HEK293T (cell line): ENCODE results near the gene MAGOH.

Experiments used
- ARNT ChIP-seq: fragments of 450-650 bp; IDR thresholded peaks from 2 replicates; pipeline ENCODE4 v1.6.1; 2017; ENCODE audit warnings: mild to moderate bottlenecking
- BHLHE40 ChIP-seq: fragments of 450-650 bp; IDR thresholded peaks from 2 replicates; pipeline ENCODE4 v1.6.1; 2016; ENCODE audit warnings: mild to moderate bottlenecking, moderate library complexity, borderline replicate concordance
- ELF4 ChIP-seq: fragments of 450-650 bp; IDR thresholded peaks from 2 replicates; pipeline ENCODE4 v1.6.1; 2017; ENCODE audit warnings: antibody characterized with exemption
- FOXA1 ChIP-seq: fragments of 450-650 bp; IDR thresholded peaks from 2 replicates; pipeline ENCODE4 v1.6.1; 2016; ENCODE audit warnings: mild to moderate bottlenecking
- FOXK2 ChIP-seq: fragments of 450-650 bp; IDR thresholded peaks from 2 replicates; pipeline ENCODE4 v1.6.1; 2016; ENCODE audit warnings: mild to moderate bottlenecking
- FOXM1 ChIP-seq: fragments of 450-650 bp; IDR thresholded peaks from 2 replicates; pipeline ENCODE4 v1.6.1; 2017; ENCODE audit warnings: mild to moderate bottlenecking, borderline replicate concordance
- HDGF ChIP-seq: fragments of 450-650 bp; IDR thresholded peaks from 2 replicates; pipeline ENCODE4 v1.6.1; 2017; ENCODE audit warnings: antibody characterized with exemption, borderline replicate concordance
- L3MBTL2 ChIP-seq: fragments of 450-650 bp; conservative IDR thresholded peaks from 2 replicates; pipeline ENCODE4 v1.6.1; 2016; ENCODE audit warnings: mild to moderate bottlenecking
- NFRKB ChIP-seq: fragments of 450-650 bp; IDR thresholded peaks from 2 replicates; pipeline ENCODE4 v1.6.1; 2016; ENCODE audit warnings: mild to moderate bottlenecking, moderate library complexity
- SP1 ChIP-seq: fragments of 450-650 bp; IDR thresholded peaks from 2 replicates; pipeline ENCODE4 v1.6.1; 2017
- SUZ12 ChIP-seq: fragments of 450-650 bp; IDR thresholded peaks from 2 replicates; pipeline ENCODE4 v1.6.1; 2016; ENCODE audit warnings: mild to moderate bottlenecking
- TARDBP ChIP-seq: fragments of 450-650 bp; IDR thresholded peaks from 2 replicates; pipeline ENCODE4 v1.6.1; 2016
- ZNF384 ChIP-seq: fragments of 450-650 bp; IDR thresholded peaks from 2 replicates; pipeline ENCODE4 v1.6.1; 2016
- TF ChIP-seq, protein P1 (sequence below): fragments of 450-650 bp; IDR thresholded peaks from 2 replicates; pipeline ENCODE4 v1.6.1; 2016

DNA sequence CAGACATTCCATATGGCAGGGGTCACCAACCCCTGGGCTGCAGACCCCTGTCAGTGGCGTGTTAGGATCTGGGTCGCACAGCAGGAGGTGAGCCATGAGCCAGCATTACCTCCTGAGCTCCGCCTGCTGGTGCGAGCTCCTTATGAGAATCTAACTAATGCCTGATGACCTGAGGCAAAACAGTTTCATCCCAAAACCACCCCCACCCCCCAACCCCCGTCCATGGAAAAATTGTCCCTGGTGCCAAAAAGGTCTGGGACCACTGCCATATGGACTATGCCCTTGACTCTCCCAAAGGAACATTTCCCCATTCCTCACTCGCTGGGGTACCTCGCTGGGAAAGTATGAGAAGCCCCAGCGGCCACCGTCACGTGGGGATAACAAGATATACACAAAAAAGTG, 48.1 kb downstream of the MAGOH start:
- TF ChIP-seq TARDBP (no peak), SP1 (no peak), FOXK2 (no peak), NFRKB (no peak), L3MBTL2 (no peak), BHLHE40 (no peak), ZNF384 (no peak), FOXM1 (no peak), SUZ12 (no peak), FOXA1 (no peak), ARNT (no peak), ELF4 (no peak), HDGF (no peak)
- TF ChIP-seq, protein P1, sequence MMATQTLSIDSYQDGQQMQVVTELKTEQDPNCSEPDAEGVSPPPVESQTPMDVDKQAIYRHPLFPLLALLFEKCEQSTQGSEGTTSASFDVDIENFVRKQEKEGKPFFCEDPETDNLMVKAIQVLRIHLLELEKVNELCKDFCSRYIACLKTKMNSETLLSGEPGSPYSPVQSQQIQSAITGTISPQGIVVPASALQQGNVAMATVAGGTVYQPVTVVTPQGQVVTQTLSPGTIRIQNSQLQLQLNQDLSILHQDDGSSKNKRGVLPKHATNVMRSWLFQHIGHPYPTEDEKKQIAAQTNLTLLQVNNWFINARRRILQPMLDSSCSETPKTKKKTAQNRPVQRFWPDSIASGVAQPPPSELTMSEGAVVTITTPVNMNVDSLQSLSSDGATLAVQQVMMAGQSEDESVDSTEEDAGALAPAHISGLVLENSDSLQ = no peak
